ENCODE measurements around the gene UBAP2L.

The UBAP2L gene

GRCh38 chr1:154241703-154242351 is 21.1 kb downstream of the UBAP2L start:
- H3K4me3 ChIP-seq (ENCODE audit: insufficient read depth in 1 of 2, low read depth in 1 of 2, low read length in 2 of 2): no peak overlapping the region
- H4K91ac ChIP-seq (ENCODE audit: low read length): no peak overlapping the region
- H3K79me1 ChIP-seq (replicated peaks; ENCODE audit: low read length, poor library complexity, severe bottlenecking): peaks cover 18% of the 10 kb centered on the region
- H3K23ac ChIP-seq (ENCODE audit: low read length in 2 of 2): no peak overlapping the region
- no peak overlapping the region for H2AFZ ChIP-seq (ENCODE audit: low read depth, low read length)
- no peak overlapping the region for H3K27ac ChIP-seq (ENCODE audit: low read length, poor library complexity, severe bottlenecking)
- no peak overlapping the region for H2BK5ac ChIP-seq (ENCODE audit: low read depth, low read length, poor library complexity, severe bottlenecking)
- no peaks in the 10 kb centered on the region for H3K9me3 ChIP-seq (ENCODE audit: control insufficient read depth, low read length)
- no peak overlapping the region for H2BK15ac ChIP-seq (ENCODE audit: low read depth, poor library complexity, severe bottlenecking)
- no peaks in the 10 kb centered on the region for H3K4me1 ChIP-seq (ENCODE audit: control insufficient read depth, insufficient read depth, low read depth, low read length)
- no peak overlapping the region for H3K4ac ChIP-seq (ENCODE audit: low read depth in 1 of 2, low read length in 2 of 2)
- H2BK12ac ChIP-seq (ENCODE audit: low read length in 2 of 2): no peak overlapping the region
- H3K4me2 ChIP-seq (ENCODE audit: low read length, poor library complexity, severe bottlenecking): no peak overlapping the region
- H3K18ac ChIP-seq (ENCODE audit: low read depth in 1 of 2, low read length in 2 of 2): no peak overlapping the region
- H3K36me3 ChIP-seq (ENCODE audit: control insufficient read depth in 1 of 2, insufficient read depth in 2 of 2, low read depth in 1 of 2, low read length in 2 of 2): peaks cover 30 to 95% of the 10 kb centered on the region in 2 experiments
- H2AK5ac ChIP-seq (ENCODE audit: low read length, severe bottlenecking): no peak overlapping the region
- H2BK120ac ChIP-seq (ENCODE audit: low read depth, low read length): no peak overlapping the region
- 95% methylated on average over 3 of the region's 3 CpGs for WGBS
- no peaks in the 10 kb centered on the region for H3K27me3 ChIP-seq (ENCODE audit: control insufficient read depth in 1 of 2, insufficient read depth in 1 of 2, low read length in 2 of 2)
- DNase-seq: no peak
- no peak overlapping the region for H4K8ac ChIP-seq (ENCODE audit: low read length)
- H3K9ac ChIP-seq (ENCODE audit: low read length): peak overlapping the region; percentile 7
- no peak overlapping the region for H3K14ac ChIP-seq (ENCODE audit: low read length in 2 of 2)

- Histone ChIP-seq H2AK5ac (ENCODE audit: low read length, severe bottlenecking) (no peak overlapping the region), H3K14ac (ENCODE audit: low read length in 2 of 2) (no peak overlapping the region), H4K8ac (ENCODE audit: low read length) (no peak overlapping the region), H3K9me3 (ENCODE audit: control insufficient read depth, low read length) (no peaks in the 10 kb centered on the region), H3K4me1 (ENCODE audit: control insufficient read depth, insufficient read depth, low read depth, low read length) (no peaks in the 10 kb centered on the region), H3K79me1 (replicated peaks; ENCODE audit: low read length, poor library complexity, severe bottlenecking) (peaks cover 32% of the 10 kb centered on the region), H4K91ac (ENCODE audit: low read length) (no peak overlapping the region), H3K23ac (ENCODE audit: low read length in 2 of 2) (no peak overlapping the region), H3K9ac (ENCODE audit: low read length) (no peak overlapping the region), H2BK5ac (ENCODE audit: low read depth, low read length, poor library complexity, severe bottlenecking) (no peak overlapping the region), H3K27ac (ENCODE audit: low read length, poor library complexity, severe bottlenecking) (no peak overlapping the region), H2AFZ (ENCODE audit: low read depth, low read length) (no peak overlapping the region), H2BK12ac (ENCODE audit: low read length in 2 of 2) (no peak overlapping the region), H2BK15ac (ENCODE audit: low read depth, poor library complexity, severe bottlenecking) (no peak overlapping the region), H3K4me2 (ENCODE audit: low read length, poor library complexity, severe bottlenecking) (no peak overlapping the region), H2BK120ac (ENCODE audit: low read depth, low read length) (no peak overlapping the region), H3K4ac (ENCODE audit: low read depth in 1 of 2, low read length in 2 of 2) (no peak overlapping the region), H3K27me3 (ENCODE audit: control insufficient read depth in 1 of 2, insufficient read depth in 1 of 2, low read length in 2 of 2) (no peaks in the 10 kb centered on the region), H3K18ac (ENCODE audit: low read depth in 1 of 2, low read length in 2 of 2) (no peak overlapping the region), H3K36me3 (ENCODE audit: control insufficient read depth in 1 of 2, insufficient read depth in 2 of 2, low read depth in 1 of 2, low read length in 2 of 2) (peaks cover 67 to 99% of the 10 kb centered on the region in 2 experiments), H3K4me3 (ENCODE audit: insufficient read depth in 1 of 2, low read depth in 1 of 2, low read length in 2 of 2) (no peak overlapping the region)
- WGBS: 98% methylated on average over 4 of the region's 7 CpGs
- no peak for DNase-seq
Observed at GRCh38 chr1:154253671-154254070, 32.9 kb downstream of the UBAP2L start.

GRCh38 chr1:154256686-154257085 is 35.9 kb downstream of the UBAP2L start:
- H4K91ac ChIP-seq (ENCODE audit: low read length): no peak overlapping the region
- no peak overlapping the region for H2BK15ac ChIP-seq (ENCODE audit: low read depth, poor library complexity, severe bottlenecking)
- H3K4ac ChIP-seq (ENCODE audit: low read depth in 1 of 2, low read length in 2 of 2): no peak overlapping the region
- no peak for DNase-seq
- H3K14ac ChIP-seq (ENCODE audit: low read length in 2 of 2): no peak overlapping the region
- peaks cover 25% of the 10 kb centered on the region for H3K79me1 ChIP-seq (replicated peaks; ENCODE audit: low read length, poor library complexity, severe bottlenecking)
- H2BK5ac ChIP-seq (ENCODE audit: low read depth, low read length, poor library complexity, severe bottlenecking): no peak overlapping the region
- no peak overlapping the region for H4K8ac ChIP-seq (ENCODE audit: low read length)
- H3K4me2 ChIP-seq (ENCODE audit: low read length, poor library complexity, severe bottlenecking): no peak overlapping the region
- no peak overlapping the region for H2BK12ac ChIP-seq (ENCODE audit: low read length in 2 of 2)
- H2BK120ac ChIP-seq (ENCODE audit: low read depth, low read length): no peak overlapping the region
- no peak overlapping the region for H2AFZ ChIP-seq (ENCODE audit: low read depth, low read length)
- no peaks in the 10 kb centered on the region for H3K4me1 ChIP-seq (ENCODE audit: control insufficient read depth, insufficient read depth, low read depth, low read length)
- H3K18ac ChIP-seq (ENCODE audit: low read depth in 1 of 2, low read length in 2 of 2): no peak overlapping the region
- H3K36me3 ChIP-seq (ENCODE audit: control insufficient read depth in 1 of 2, insufficient read depth in 2 of 2, low read depth in 1 of 2, low read length in 2 of 2): peaks cover 69 to 99% of the 10 kb centered on the region in 2 experiments
- no peak overlapping the region for H2AK5ac ChIP-seq (ENCODE audit: low read length, severe bottlenecking)
- no peak overlapping the region for H3K23ac ChIP-seq (ENCODE audit: low read length in 2 of 2)
- H3K27ac ChIP-seq (ENCODE audit: low read length, poor library complexity, severe bottlenecking): no peak overlapping the region
- H3K9ac ChIP-seq (ENCODE audit: low read length): peak overlapping the region; percentile 57
- H3K4me3 ChIP-seq (ENCODE audit: insufficient read depth in 1 of 2, low read depth in 1 of 2, low read length in 2 of 2): no peak overlapping the region
- H3K9me3 ChIP-seq (ENCODE audit: control insufficient read depth, low read length): no peaks in the 10 kb centered on the region
- no peaks in the 10 kb centered on the region for H3K27me3 ChIP-seq (ENCODE audit: control insufficient read depth in 1 of 2, insufficient read depth in 1 of 2, low read length in 2 of 2)

GRCh38 chr1:154258784-154259183 is 38.0 kb downstream of the UBAP2L start:
- no peak overlapping the region for H3K14ac ChIP-seq (ENCODE audit: low read length in 2 of 2)
- H3K9me3 ChIP-seq (ENCODE audit: control insufficient read depth, low read length): no peaks in the 10 kb centered on the region
- H3K23ac ChIP-seq (ENCODE audit: low read length in 2 of 2): no peak overlapping the region
- H3K18ac ChIP-seq (ENCODE audit: low read depth in 1 of 2, low read length in 2 of 2): no peak overlapping the region
- no peaks in the 10 kb centered on the region for H3K27me3 ChIP-seq (ENCODE audit: control insufficient read depth in 1 of 2, insufficient read depth in 1 of 2, low read length in 2 of 2)
- no peaks in the 10 kb centered on the region for H3K4me1 ChIP-seq (ENCODE audit: control insufficient read depth, insufficient read depth, low read depth, low read length)
- 100% methylated on average over 1 of the region's 2 CpGs for WGBS
- H2BK15ac ChIP-seq (ENCODE audit: low read depth, poor library complexity, severe bottlenecking): no peak overlapping the region
- H2AK5ac ChIP-seq (ENCODE audit: low read length, severe bottlenecking): no peak overlapping the region
- H3K4me2 ChIP-seq (ENCODE audit: low read length, poor library complexity, severe bottlenecking): no peak overlapping the region
- H2BK120ac ChIP-seq (ENCODE audit: low read depth, low read length): no peak overlapping the region
- H3K27ac ChIP-seq (ENCODE audit: low read length, poor library complexity, severe bottlenecking): no peak overlapping the region
- no peak overlapping the region for H4K8ac ChIP-seq (ENCODE audit: low read length)
- H2BK12ac ChIP-seq (ENCODE audit: low read length in 2 of 2): no peak overlapping the region
- peaks cover 60 to 100% of the 10 kb centered on the region in 2 experiments for H3K36me3 ChIP-seq (ENCODE audit: control insufficient read depth in 1 of 2, insufficient read depth in 2 of 2, low read depth in 1 of 2, low read length in 2 of 2)
- H2BK5ac ChIP-seq (ENCODE audit: low read depth, low read length, poor library complexity, severe bottlenecking): no peak overlapping the region
- no peak overlapping the region for H3K4me3 ChIP-seq (ENCODE audit: insufficient read depth in 1 of 2, low read depth in 1 of 2, low read length in 2 of 2)
- no peak overlapping the region for H4K91ac ChIP-seq (ENCODE audit: low read length)
- no peak overlapping the region for H3K9ac ChIP-seq (ENCODE audit: low read length)
- peaks cover 28% of the 10 kb centered on the region for H3K79me1 ChIP-seq (replicated peaks; ENCODE audit: low read length, poor library complexity, severe bottlenecking)
- no peak for DNase-seq
- no peak overlapping the region for H2AFZ ChIP-seq (ENCODE audit: low read depth, low read length)
- no peak overlapping the region for H3K4ac ChIP-seq (ENCODE audit: low read depth in 1 of 2, low read length in 2 of 2)
